ENCODE data around the gene COLQ. TPM values are rescaled to one million over a fixed set of nuclear protein-coding genes. Genes with fewer than 3 reads are reported as not detected.

Gene COLQ
- total RNA-seq, 2 donors from 2014 or later, result 1.8 to 5.3 TPM

- H3K27ac ChIP-seq, result no peak overlapping the region
- peaks cover 3 to 19% of the 10 kb centered on the region in 2 donors for H3K36me3 ChIP-seq (replicated peaks in 1 of 2; ENCODE audit: insufficient read depth in 1 of 2, low read depth in 2 of 2)
- ATAC-seq (no peak), DNase-seq (no peak)
- no peaks in the 10 kb centered on the region for H3K27me3 ChIP-seq
- TF ChIP-seq POLR2A (IDR thresholded peaks at IDR 0.05) (no peak), CTCF (IDR thresholded peaks at IDR 0.05) (no peak)
- H3K4me1 ChIP-seq, result no peaks in the 10 kb centered on the region
- no peak overlapping the region for H3K4me3 ChIP-seq
- 85 to 89% methylated on average over 4 of the region's 4 CpGs for WGBS, 2 donors
- intact Hi-C loops (cut with DNase I), result loop anchor here (10.0 kb wide), 1 partner anchor 126 kb away; no protein-coding TSS in a partner anchor
- H3K9me3 ChIP-seq, result no peaks in the 10 kb centered on the region
Measured at GRCh38 chr3:15438983-15439382, 82.5 kb downstream of the COLQ start.

GRCh38 chr3:15436246-15436645 lies 85.3 kb downstream of the COLQ start:
- 89 to 91% methylated on average over 6 of the region's 6 CpGs for WGBS, 2 donors
- intact Hi-C loops (cut with DNase I), result loop anchor here (10.0 kb wide), 1 partner anchor 129 kb away; no protein-coding TSS in a partner anchor
- no peaks in the 10 kb centered on the region for H3K27me3 ChIP-seq

GRCh38 chr3:15434756-15435155 lies 86.8 kb downstream of the COLQ start:
- intact Hi-C loops (cut with DNase I), result loop anchor here (10.0 kb wide), 1 partner anchor 130 kb away; no protein-coding TSS in a partner anchor
- no peak for TF ChIP-seq CTCF (IDR thresholded peaks at IDR 0.05)
- no peak for TF ChIP-seq POLR2A (IDR thresholded peaks at IDR 0.05)
- H3K27me3 ChIP-seq, result no peaks in the 10 kb centered on the region
- H3K27ac ChIP-seq, result no peak overlapping the region
- no peak for ATAC-seq
- WGBS, 2 donors, result 92 to 97% methylated on average over 4 of the region's 4 CpGs
- DNase-seq, result no peak
- no peaks in the 10 kb centered on the region for H3K4me1 ChIP-seq
- no peak overlapping the region for H3K4me3 ChIP-seq
- H3K9me3 ChIP-seq, result no peaks in the 10 kb centered on the region
- H3K36me3 ChIP-seq (replicated peaks in 1 of 2; ENCODE audit: insufficient read depth in 1 of 2, low read depth in 2 of 2), result peaks cover 3 to 17% of the 10 kb centered on the region in 2 donors

More at GRCh38 chr3:15436246-15436645, 85.3 kb downstream of the COLQ start:
- DNase-seq, result no peak
- TF ChIP-seq POLR2A (IDR thresholded peaks at IDR 0.05), result no peak
- TF ChIP-seq CTCF (IDR thresholded peaks at IDR 0.05), result no peak
- Histone ChIP-seq H3K4me3 (no peak overlapping the region), H3K4me1 (no peaks in the 10 kb centered on the region), H3K27ac (no peak overlapping the region), H3K36me3 (replicated peaks in 1 of 2; ENCODE audit: insufficient read depth in 1 of 2, low read depth in 2 of 2) (peaks cover 3 to 23% of the 10 kb centered on the region in 2 donors), H3K9me3 (no peaks in the 10 kb centered on the region)
- ATAC-seq, result no peak

GRCh38 chr3:15433531-15433930 lies 88.0 kb downstream of the COLQ start:
- intact Hi-C loops (cut with DNase I), result loop anchor here (10.0 kb wide), 1 partner anchor 131 kb away; no protein-coding TSS in a partner anchor
- no peak for DNase-seq
- Histone ChIP-seq H3K27me3 (no peaks in the 10 kb centered on the region), H3K4me3 (no peak overlapping the region), H3K36me3 (replicated peaks in 1 of 2; ENCODE audit: insufficient read depth in 1 of 2, low read depth in 2 of 2) (peaks cover 0 to 14% of the 10 kb centered on the region in 2 donors), H3K27ac (no peak overlapping the region), H3K9me3 (no peaks in the 10 kb centered on the region), H3K4me1 (peaks cover 9% of the 10 kb centered on the region)
- TF ChIP-seq CTCF (IDR thresholded peaks at IDR 0.05) (no peak), POLR2A (IDR thresholded peaks at IDR 0.05) (no peak)
- no peak for ATAC-seq
- WGBS, 2 donors, result 93 to 96% methylated on average over 1 of the region's 1 CpG

- peaks cover 0 to 13% of the 10 kb centered on the region in 2 donors for H3K36me3 ChIP-seq (replicated peaks in 1 of 2; ENCODE audit: insufficient read depth in 1 of 2, low read depth in 2 of 2)
- TF ChIP-seq CTCF (IDR thresholded peaks at IDR 0.05) (no peak), POLR2A (IDR thresholded peaks at IDR 0.05) (no peak)
- H3K9me3 ChIP-seq, result no peaks in the 10 kb centered on the region
- H3K27ac ChIP-seq, result no peak overlapping the region
- H3K27me3 ChIP-seq, result no peaks in the 10 kb centered on the region
- ATAC-seq, result no peak
- no peak overlapping the region for H3K4me3 ChIP-seq
- intact Hi-C loops (cut with DNase I), result loop anchor here (10.0 kb wide), 1 partner anchor 133 kb away; no protein-coding TSS in a partner anchor
- no peak for DNase-seq
- 69 to 72% methylated on average over 3 of the region's 3 CpGs for WGBS, 2 donors
- peaks cover 14% of the 10 kb centered on the region for H3K4me1 ChIP-seq
Measured at GRCh38 chr3:15431256-15431837, 90.2 kb downstream of the COLQ start.

All from body of pancreas (tissue), 4 donors.